Lower lobe of right lung (tissue), 2 donors: ENCODE measurements around the gene CADM2. TPM values are rescaled to one million over a fixed set of nuclear protein-coding genes. Genes with fewer than 3 reads are reported as not detected.

Experiments
- ATAC-seq, 2 donors: fragments of 200-7000 bp; cut with Tn5 transposase; one replicate each; pipeline ENCODE4 v1.9.1; 2020 to 2022; ENCODE audit warnings: mild to moderate bottlenecking in 2 of 2, moderate library complexity in 2 of 2
- DNase-seq: peaks from one replicate; pipeline ENCODE4 v3.0.0-alpha.2; 2020
- H3K27ac ChIP-seq: fragments of 200-600 bp; one replicate; pipeline ENCODE4 v1.8.0; 2022
- H3K27me3 ChIP-seq: fragments of 200-600 bp; one replicate; pipeline ENCODE4 v1.8.0; 2022; ENCODE audit warnings: low read depth
- H3K36me3 ChIP-seq: fragments of 200-600 bp; one replicate; pipeline ENCODE4 v1.8.0; 2022; ENCODE audit warnings: mild to moderate bottlenecking
- H3K4me1 ChIP-seq: fragments of 200-600 bp; one replicate; pipeline ENCODE4 v1.8.0; 2022
- H3K4me3 ChIP-seq: fragments of 200-600 bp; one replicate; pipeline ENCODE4 v1.8.0; 2022; ENCODE audit warnings: mild to moderate bottlenecking
- H3K9me3 ChIP-seq: fragments of 200-600 bp; one replicate; pipeline ENCODE4 v1.8.0; 2022
- intact Hi-C: fragments of 100-400 bp; cut with DNase I; formaldehyde crosslinking; loops from one replicate; pipeline ENCODE4 v1.11.0; 2022
- total RNA-seq: library from RNA; stranded (reverse); fragmentation: NEBNext Ultra II Directional; extraction: Animal tissue kit (Norgen Biotek cat#: 25700); gene quantifications from one replicate; pipeline ENCODE4 v1.2.1, GENCODE V29; 2021
- TF ChIP-seq, protein P1 (sequence below): fragments of 200-600 bp; IDR thresholded peaks from one replicate; pipeline ENCODE4 v1.8.0; 2022; ENCODE audit warnings: antibody characterized with exemption, mild to moderate bottlenecking
- donor health status: DM: no; HTN: yes; CAD: no; lungs with severe emphysema.

The CADM2 gene
- total RNA-seq, 1 donor from 2014 or later = 0.83 TPM

DNA sequence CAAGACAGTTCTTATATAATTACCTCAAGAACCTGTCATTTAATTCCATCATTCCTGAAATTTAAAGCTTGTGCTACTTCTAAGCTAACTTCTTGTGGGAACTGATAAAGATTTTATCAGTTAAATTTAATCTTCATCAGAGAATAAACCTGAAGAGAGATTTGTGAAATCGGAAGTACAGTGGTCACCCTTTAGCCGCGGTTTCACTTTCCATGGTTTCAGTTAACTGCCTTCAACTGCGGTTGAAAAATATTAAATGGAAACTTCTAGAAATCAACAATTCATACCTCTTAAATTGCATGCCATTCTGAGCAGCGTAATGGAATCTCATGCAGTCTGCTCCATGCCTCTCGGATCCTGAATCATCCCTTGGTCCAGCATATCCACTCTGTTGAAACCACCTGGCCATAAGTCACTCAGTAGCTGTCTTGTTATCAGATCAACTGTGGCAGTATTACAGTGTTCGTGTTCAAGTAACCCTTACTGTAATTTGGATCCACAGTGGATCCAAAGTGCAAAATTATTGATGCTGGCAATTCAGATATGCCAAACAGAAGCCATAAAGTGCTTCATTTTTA, 626.1 kb downstream of the CADM2 start:
- DNase-seq = no peak

DNA sequence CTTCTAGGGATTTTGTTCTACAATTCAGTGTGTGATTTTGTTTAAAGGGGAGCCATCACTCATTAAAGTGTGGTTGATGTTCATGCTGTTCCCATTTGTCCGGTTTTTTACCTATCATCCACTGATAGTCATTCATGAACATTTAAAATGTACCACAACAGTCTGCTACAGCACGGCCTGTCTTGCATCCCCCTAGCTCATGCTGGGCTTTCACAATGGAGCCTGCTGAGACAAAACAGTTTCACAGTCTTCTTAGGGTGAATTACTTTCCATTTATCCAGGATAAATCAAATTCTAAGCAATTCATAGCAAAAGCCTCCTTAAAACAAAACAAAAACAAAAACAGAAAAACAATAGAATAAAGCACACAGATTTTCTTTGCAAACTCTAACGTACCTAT, 627.2 kb downstream of the CADM2 start:
- no peak for ATAC-seq

More for the DNA sequence above, 626.1 kb downstream of the CADM2 start:
- ATAC-seq = no peak
- Histone ChIP-seq H3K4me1 (no peaks in the 10 kb centered on the region), H3K4me3 (no peak overlapping the region), H3K27me3 (no peaks in the 10 kb centered on the region), H3K9me3 (no peaks in the 10 kb centered on the region), H3K36me3 (no peaks in the 10 kb centered on the region), H3K27ac (no peak overlapping the region)
- TF ChIP-seq, protein P1, sequence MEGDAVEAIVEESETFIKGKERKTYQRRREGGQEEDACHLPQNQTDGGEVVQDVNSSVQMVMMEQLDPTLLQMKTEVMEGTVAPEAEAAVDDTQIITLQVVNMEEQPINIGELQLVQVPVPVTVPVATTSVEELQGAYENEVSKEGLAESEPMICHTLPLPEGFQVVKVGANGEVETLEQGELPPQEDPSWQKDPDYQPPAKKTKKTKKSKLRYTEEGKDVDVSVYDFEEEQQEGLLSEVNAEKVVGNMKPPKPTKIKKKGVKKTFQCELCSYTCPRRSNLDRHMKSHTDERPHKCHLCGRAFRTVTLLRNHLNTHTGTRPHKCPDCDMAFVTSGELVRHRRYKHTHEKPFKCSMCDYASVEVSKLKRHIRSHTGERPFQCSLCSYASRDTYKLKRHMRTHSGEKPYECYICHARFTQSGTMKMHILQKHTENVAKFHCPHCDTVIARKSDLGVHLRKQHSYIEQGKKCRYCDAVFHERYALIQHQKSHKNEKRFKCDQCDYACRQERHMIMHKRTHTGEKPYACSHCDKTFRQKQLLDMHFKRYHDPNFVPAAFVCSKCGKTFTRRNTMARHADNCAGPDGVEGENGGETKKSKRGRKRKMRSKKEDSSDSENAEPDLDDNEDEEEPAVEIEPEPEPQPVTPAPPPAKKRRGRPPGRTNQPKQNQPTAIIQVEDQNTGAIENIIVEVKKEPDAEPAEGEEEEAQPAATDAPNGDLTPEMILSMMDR = no peak
- intact Hi-C loops = no loop called here

DNA sequence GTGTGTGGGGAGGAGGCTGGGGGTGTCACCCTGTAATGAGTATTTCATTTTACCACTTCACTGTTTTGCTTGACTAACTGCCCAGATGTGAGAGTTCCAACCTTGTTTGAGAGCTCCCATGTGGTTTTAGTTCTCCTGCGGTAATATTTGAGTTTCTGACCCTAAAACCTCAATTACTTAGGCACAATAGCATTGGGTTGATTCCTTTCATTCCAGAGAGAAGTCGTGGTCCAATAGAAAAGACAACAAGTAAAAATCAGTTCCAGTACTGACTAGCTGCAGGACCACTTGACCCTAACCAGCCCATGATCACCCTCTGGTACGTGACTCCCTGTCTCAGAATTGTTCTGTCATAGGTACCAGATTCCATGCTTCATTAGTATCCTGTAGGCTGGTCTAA, 630.4 kb downstream of the CADM2 start:
- intact Hi-C loops = no loop called here
- no peaks in the 10 kb centered on the region for H3K27me3 ChIP-seq
- no peak overlapping the region for H3K4me3 ChIP-seq
- no peak overlapping the region for H3K27ac ChIP-seq
- TF ChIP-seq, protein P1 = no peak
- H3K36me3 ChIP-seq = no peaks in the 10 kb centered on the region
- no peaks in the 10 kb centered on the region for H3K4me1 ChIP-seq
- no peak for ATAC-seq
- no peaks in the 10 kb centered on the region for H3K9me3 ChIP-seq
- DNase-seq = no peak

More for the DNA sequence above, 627.2 kb downstream of the CADM2 start:
- Histone ChIP-seq H3K36me3 (no peaks in the 10 kb centered on the region), H3K9me3 (no peaks in the 10 kb centered on the region), H3K27ac (no peak overlapping the region), H3K27me3 (no peaks in the 10 kb centered on the region), H3K4me1 (no peaks in the 10 kb centered on the region), H3K4me3 (no peak overlapping the region)
- no peak for DNase-seq
- intact Hi-C loops = no loop called here
- TF ChIP-seq, protein P1 = no peak

DNA sequence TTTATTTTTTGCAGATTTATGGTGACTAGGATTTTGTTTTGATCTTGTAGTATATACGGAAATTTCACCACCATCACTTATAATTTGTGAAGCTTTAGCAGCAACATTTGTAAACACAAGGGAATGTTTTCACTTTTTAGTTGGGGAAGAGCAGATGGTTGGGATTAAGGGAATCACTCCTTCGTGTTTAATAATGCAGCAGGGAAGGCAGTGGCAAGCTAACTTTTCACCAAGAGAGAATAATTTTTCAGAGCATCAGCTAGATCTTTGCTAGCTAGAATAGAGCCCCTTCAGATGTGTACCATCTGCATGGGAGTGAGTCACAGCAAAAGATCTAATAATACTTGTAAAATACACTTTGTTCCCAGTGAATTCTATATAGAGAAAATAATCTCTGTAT, 632.7 kb downstream of the CADM2 start:
- TF ChIP-seq, protein P1 = no peak
- DNase-seq = no peak
- intact Hi-C loops = no loop called here

DNA sequence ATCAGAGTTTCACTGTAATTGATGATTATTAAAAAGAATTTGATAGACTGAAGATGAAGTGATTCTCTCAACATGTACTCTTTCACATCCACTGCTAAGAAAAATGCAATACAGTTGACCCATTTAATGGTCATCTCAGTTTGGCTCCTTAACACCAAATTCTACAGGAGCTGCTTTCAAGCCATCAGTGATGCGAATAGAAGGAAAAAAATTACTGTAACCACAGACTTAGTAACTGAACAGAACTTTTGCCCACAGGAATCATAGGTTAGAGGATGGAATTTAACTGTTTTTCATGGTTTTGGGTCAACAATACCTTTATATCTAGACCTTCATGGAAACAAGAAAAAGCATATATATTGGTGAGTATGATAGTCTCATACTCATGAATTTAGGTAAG, 633.5 kb downstream of the CADM2 start:
- Histone ChIP-seq H3K27ac (no peak overlapping the region), H3K4me1 (no peaks in the 10 kb centered on the region), H3K4me3 (no peak overlapping the region), H3K36me3 (no peaks in the 10 kb centered on the region), H3K27me3 (no peaks in the 10 kb centered on the region), H3K9me3 (no peaks in the 10 kb centered on the region)
- DNase-seq (no peak), ATAC-seq (no peak)
- TF ChIP-seq, protein P1 = no peak
- intact Hi-C loops = no loop called here

More for the DNA sequence above, 632.7 kb downstream of the CADM2 start:
- Histone ChIP-seq H3K27ac (no peak overlapping the region), H3K4me3 (no peak overlapping the region), H3K36me3 (no peaks in the 10 kb centered on the region), H3K4me1 (no peaks in the 10 kb centered on the region), H3K9me3 (no peaks in the 10 kb centered on the region), H3K27me3 (no peaks in the 10 kb centered on the region)
- no peak for ATAC-seq
